Ectodermal cell (in vitro differentiated cells): Measurements from ENCODE around the gene SCRN2.

ENCODE experiments used
- H3K27ac ChIP-seq: 2 replicates; pipeline ENCODE4 v1.7.0; 2013; ENCODE audit warnings: mild to moderate bottlenecking, low read depth, low read length; ENCODE audit not compliant: insufficient read depth, poor library complexity, severe bottlenecking
- H3K27me3 ChIP-seq: 2 replicates; pipeline ENCODE4 v1.7.0; 2013; ENCODE audit warnings: mild to moderate bottlenecking, low read length; ENCODE audit not compliant: insufficient read depth, control insufficient read depth, poor library complexity, severe bottlenecking
- H3K36me3 ChIP-seq: one replicate; pipeline ENCODE4 v1.7.0; 2013; ENCODE audit warnings: low read length; ENCODE audit not compliant: control insufficient read depth, insufficient read depth
- H3K4me1 ChIP-seq: one replicate; pipeline ENCODE4 v1.7.0; 2013; ENCODE audit warnings: low read length; ENCODE audit not compliant: control insufficient read depth, insufficient read depth
- H3K4me3 ChIP-seq: 2 replicates; pipeline ENCODE4 v1.7.0; 2013; ENCODE audit warnings: low read depth, low read length, control low read depth; ENCODE audit not compliant: insufficient read depth
- H3K9me3 ChIP-seq: 2 replicates; pipeline ENCODE4 v1.7.0; 2013; ENCODE audit warnings: mild to moderate bottlenecking, low read length, moderate library complexity; ENCODE audit not compliant: control insufficient read depth
- WGBS, 2 experiments: methylation state at CpG; one replicate each; pipeline ENCODE4 v1.1.7; 2013; ENCODE audit warnings: missing lambda C conversion rate in 2 of 2; 5-methylcytosine and 5-hydroxymethylcytosine counted together

SCRN2 gene

GRCh38 chr17:47791025-47791424 is 50.0 kb downstream of the SCRN2 start:
- Histone ChIP-seq H3K36me3 (no peaks in the 10 kb centered on the region), H3K4me3 (no peak overlapping the region), H3K27ac (no peak overlapping the region), H3K4me1 (no peaks in the 10 kb centered on the region), H3K9me3 (no peaks in the 10 kb centered on the region), H3K27me3 (peaks cover 87% of the 10 kb centered on the region)
- WGBS, 2 experiments, result 67 to 76% methylated on average over 2 to 3 of the region's 3 CpGs

- H3K4me3 ChIP-seq, result peak overlapping the region; percentile 39
Measured at GRCh38 chr17:47789611-47790561, 51.2 kb downstream of the SCRN2 start.

More at GRCh38 chr17:47789611-47790561, 51.2 kb downstream of the SCRN2 start:
- no peaks in the 10 kb centered on the region for H3K4me1 ChIP-seq
- H3K27ac ChIP-seq, result no peak overlapping the region
- H3K9me3 ChIP-seq, result no peaks in the 10 kb centered on the region
- WGBS, 2 experiments, result 2% methylated on average over 70 of the region's 70 CpGs
- H3K36me3 ChIP-seq, result no peaks in the 10 kb centered on the region
- peaks cover 81% of the 10 kb centered on the region for H3K27me3 ChIP-seq
